ENCODE data around the gene PTAR1.

PTAR1 gene

GRCh38 chr9:69750085-69750484 is 9.7 kb downstream of the PTAR1 start:
- no peak for DNase-seq (ENCODE audit: low read depth)

DNA sequence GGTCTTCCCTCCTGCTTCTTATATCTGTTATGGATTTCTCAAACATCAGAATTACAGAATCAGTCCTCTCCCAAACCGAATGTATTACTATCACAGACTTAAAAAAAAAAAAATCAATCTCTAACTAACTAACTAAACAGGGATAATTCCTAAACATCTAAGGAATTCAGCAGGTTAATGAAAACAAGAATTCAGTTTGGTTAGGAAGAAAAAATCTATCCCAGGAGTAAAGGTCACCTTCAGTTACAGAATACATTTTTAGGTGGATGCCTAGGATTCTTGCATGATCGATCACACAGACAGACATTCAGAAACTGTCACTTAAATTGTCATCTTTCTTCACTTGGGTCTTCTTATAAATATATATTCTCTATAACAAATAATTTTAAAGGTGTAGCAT is 11.5 kb downstream of the PTAR1 start:
- DNase-seq (ENCODE audit: low read depth) = no peak

- DNase-seq (ENCODE audit: low read depth) = no peak
Measured at GRCh38 chr9:69746859-69747560, 12.8 kb downstream of the PTAR1 start.

DNA sequence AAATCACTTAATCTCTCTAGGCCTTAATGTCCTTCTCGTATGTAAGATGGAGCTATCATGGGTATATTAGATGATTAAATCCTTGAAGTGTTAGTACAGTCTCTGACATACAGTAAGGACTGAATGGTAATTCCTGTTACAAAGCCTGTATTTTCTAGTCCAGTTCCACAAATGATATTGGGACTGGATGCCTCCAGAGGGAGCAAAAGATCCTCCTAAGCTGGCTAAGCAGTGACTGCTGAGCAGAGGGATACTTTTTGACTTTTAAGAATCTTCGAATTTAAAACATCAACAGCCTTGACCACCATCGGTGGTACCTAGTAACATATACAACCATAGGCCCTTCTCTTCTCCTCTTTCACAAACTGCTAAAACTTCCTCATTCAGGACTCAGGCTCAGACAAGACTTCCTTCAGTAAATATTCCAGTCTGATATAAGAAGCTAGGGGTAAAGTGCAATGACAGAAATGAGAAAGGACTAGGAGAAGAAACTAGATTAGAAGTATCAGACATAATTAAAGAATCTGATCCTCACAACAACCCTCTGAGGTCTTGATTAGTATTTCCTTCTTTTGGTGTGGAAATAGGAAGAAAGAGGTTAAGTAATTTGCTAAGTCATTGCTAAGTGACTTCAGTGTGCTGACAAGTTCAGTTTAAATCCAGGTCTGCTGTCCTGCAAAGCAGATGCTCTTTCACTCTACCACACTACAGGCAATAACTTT is 13.9 kb downstream of the PTAR1 start:
- no peak for DNase-seq (ENCODE audit: low read depth)

GRCh38 chr9:69744688-69745380 is 15.0 kb downstream of the PTAR1 start:
- DNase-seq (ENCODE audit: low read depth) = no peak

DNA sequence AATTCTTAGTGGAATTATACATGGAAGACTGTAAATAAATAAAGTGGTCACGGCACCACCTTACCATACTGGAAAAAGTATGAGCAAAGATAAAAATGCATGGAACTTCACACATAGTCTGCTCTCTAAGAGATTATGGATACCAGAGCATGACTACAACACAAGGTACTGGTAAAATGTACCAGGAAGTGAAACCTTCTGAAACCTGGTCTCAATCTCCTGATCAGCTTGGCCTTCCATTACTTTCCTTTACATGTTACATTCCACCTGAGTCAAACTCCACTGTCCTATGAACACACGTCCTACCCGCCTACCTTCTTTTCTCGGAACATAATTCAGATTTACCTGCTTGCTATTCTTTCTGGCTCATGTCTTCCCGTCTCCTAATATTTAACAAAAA is 15.9 kb downstream of the PTAR1 start:
- DNase-seq (ENCODE audit: low read depth) = no peak

DNA sequence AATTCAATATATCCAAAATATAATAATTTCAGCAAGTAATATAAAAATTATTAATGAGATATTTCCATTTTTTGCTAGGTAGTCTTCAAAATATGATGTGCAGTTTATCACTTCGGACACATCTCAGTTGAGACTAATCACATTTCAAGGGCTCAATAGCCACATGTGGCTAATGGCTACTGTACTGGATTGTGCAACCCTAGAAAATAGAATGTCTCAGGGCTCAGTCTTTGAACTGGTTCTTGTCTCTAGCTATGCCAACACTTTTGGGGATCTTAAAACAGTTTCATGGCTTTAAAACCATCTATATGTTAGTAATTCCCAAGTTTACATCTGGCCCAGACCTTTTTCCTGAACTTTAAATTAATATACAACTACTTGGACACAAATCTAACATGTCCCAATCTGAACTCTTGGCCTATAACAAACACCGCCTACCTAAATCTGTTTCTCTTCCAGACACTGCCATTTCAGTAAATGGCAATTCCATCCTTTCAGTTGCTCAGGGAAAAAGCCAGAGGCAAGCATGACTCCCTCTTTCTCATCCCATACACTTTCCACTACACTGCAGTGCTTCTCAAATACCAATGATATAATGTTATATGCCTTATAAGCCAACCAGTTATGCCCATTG is 18.8 kb downstream of the PTAR1 start:
- no peak for DNase-seq (ENCODE audit: low read depth)

GRCh38 chr9:69731348-69731747 is 28.5 kb downstream of the PTAR1 start:
- DNase-seq (ENCODE audit: low read depth) = no peak

DNA sequence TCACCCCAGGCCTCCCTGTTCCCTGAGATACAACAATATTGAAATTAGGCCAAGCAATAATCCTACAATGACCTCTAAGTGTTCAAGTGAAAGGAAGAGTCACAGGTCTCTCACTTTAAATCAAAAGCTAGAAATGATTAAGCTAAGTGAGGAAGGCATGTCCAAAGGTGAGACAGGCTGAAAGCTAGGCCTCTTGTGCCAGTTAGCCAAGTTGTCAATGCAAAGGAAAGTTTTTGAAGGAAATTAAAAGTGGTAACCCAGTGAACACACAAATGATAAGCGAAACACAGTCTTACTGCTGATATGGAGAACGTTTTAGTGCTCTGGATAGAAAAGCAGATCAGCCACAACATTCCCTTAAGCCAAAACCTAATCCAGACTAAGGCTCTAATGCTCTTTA is 39.8 kb downstream of the PTAR1 start:
- DNase-seq (ENCODE audit: low read depth) = no peak

DNA sequence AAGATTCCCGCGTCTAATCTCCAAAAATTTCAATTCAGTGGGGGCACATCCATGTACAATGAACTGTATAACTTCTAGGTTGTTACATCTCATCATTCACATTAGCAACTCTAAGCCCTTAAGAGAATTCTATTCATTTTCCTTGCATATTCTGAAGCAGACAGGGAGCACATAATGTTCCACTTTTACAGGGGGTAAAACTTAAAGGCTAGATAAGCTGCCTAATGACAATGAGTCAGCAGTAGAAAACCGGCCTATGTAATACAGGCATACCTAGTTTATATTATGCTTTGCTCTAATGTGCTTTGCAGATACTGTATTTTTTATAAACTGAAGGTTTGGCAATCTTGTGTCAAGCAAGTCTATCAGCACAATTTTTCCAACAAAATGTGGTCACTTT is 40.4 kb downstream of the PTAR1 start:
- no peak for DNase-seq (ENCODE audit: low read depth)

DNA sequence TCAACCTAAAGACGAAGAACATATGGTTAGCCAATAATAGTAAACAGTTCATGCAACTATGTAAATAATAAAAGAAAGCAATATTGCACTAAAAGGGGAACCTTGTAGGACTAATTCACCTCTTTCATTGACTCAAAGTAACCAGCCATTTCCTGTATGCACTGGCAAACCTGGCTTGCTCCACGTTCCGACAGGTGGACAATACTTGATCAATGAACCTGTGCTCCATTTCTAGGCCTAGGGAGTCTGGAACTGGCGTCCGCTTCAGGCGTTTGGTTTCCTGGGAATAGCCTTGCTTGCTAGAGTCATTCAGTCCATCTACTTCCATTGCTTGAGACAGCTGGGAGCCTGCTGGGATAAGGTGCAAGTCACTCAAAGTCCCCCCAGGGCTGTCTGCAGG is 41.6 kb downstream of the PTAR1 start:
- no peak for DNase-seq (ENCODE audit: low read depth)

GRCh38 chr9:69715825-69716224 is 44.0 kb downstream of the PTAR1 start:
- DNase-seq (ENCODE audit: low read depth) = no peak

DNA sequence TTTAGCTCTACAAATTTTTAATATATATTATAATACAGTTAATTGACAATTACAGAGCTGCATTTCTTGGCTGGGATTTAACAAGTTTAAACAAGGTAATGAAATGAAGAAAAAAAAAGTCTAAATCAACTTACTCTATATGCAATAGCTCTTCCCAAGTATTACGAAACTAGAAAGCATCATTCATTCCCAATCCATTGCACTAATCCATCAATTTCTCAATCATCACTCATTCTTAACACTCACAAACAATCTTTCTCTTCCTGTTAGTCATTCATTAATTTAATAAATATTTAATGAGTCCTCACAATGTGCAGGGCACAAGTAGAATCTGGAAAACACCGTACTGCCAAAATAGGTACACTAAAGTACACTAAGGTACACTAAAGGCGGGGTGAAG is 44.7 kb downstream of the PTAR1 start:
- DNase-seq (ENCODE audit: low read depth) = no peak

DNA sequence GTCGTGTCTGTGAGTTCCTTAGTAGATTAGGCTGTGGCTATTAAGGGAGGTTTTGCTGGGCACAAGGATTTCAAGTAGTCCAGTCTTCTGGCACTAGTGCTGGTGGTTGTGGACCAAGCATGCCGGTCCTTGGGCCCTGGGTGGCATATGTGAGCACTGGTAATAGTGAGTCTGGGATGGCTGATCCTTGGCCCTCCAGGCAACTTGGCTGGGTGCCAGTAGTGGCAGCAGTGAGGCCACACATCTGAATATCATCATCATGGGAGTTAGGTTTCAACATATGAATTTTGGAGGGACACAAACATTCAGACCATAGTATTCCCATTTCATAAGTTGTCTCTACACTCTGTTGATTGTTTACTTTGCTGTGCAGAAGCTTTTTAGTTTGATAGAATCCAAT is 62.3 kb downstream of the PTAR1 start:
- no peak for DNase-seq (ENCODE audit: low read depth)

GRCh38 chr9:69696802-69697201 is 63.0 kb downstream of the PTAR1 start:
- DNase-seq (ENCODE audit: low read depth) = no peak

DNA sequence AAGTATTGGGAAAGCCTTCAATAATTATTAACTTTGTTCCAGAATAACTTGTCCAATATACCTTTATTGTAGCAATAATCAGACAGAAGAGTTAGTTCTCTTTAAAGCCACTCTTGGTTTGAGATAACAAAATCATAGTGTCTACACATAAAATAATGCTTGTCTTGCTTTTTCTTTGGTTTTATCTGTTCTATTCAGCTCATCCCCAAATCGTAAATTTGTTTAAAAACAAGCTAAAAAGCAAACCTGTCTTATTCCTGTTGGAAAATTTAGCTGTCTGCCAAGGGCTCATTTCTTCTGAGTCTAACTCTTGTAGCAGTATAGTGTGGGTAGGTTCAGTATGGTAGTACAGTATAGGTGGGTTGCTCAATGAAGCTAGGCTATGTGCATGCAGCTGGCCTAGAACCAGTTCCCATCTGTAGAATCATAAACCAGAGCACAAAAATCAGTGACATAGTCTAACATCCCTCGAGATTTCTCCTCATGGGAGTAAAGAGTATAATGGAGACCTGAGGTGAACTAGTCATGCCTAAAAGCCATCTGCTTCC is 69.7 kb downstream of the PTAR1 start:
- no peak for DNase-seq (ENCODE audit: low read depth)

DNA sequence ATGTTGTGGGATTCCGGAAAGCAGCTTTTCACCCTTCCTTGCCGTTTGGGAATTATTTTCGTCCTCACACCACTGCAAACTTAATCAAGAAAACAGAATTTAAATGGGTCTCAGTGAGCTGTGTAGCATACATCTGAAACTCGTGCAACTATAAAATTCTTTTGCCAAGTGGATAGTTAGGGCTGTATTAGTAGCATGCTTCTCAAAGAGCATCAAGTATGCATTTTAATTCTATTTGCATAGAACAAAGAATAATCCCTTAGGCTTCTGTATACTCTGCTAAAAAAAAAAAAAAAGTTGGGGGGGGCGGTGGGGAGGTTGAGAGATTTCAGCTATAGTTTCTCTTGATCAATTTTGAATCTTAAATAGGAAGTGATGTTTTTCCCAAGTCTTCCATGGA is 75.9 kb downstream of the PTAR1 start:
- DNase-seq (ENCODE audit: low read depth) = no peak

GRCh38 chr9:69678843-69679538 is 80.8 kb downstream of the PTAR1 start:
- DNase-seq (ENCODE audit: low read depth) = no peak

DNA sequence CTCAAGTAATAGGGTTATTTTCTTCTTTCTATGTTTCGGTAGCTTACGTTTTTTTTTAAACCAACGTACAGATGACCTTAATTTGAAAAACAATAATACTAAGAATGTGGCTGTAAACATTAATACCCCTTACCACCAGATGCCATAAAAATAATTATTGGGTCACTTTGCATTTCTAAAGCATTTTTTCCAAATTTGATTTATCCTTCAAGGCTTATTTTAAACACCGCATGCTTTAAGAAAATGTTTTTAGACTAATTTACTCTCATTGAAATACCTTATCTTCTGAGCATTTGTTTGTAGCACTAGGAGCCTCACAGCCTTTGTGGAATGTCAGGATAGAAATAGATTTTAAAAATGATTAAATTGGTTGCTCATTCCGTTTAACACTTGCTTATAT is 81.9 kb downstream of the PTAR1 start:
- DNase-seq (ENCODE audit: low read depth) = no peak

DNA sequence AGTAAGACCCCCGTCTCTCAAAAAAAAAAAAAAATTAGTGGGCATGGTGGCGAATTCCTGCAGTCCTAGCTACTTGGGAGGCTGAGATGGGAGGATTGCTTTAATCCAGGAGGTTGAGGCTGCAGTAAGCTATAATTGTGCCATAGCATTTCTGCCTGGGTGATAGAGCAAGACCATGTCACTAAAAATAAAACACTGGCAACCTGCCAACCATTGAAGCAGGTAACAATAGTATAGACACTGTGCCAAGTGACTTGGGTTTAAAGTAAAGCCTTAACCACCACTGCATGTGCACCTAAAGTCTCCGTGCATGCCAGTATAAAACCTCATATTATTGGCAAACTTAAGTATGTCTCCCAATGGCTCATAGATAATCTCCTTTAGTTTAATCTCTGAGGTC is 84.2 kb downstream of the PTAR1 start:
- no peak for DNase-seq (ENCODE audit: low read depth)

GRCh38 chr9:69674716-69675438 is 84.9 kb downstream of the PTAR1 start:
- no peak for DNase-seq (ENCODE audit: low read depth)
